GM18502 (cell line): ENCODE measurements around the gene COA1.

Experiments
- ATAC-seq: cut with Tn5 transposase; IDR thresholded peaks from one replicate; pipeline ENCODE4 v1.9.1; 2021; ENCODE audit warnings: mild to moderate bottlenecking; ENCODE audit not compliant: unreplicated experiment, poor library complexity

COA1 gene

GRCh38 chr7:43658718-43659548, 70.4 kb downstream of the COA1 start:
- ATAC-seq: peak; percentile 83

- ATAC-seq: no peak
These were observed 72.3 kb downstream of the COA1 start for GRCh38 chr7:43656997-43657396.

GRCh38 chr7:43655584-43655983, 73.7 kb downstream of the COA1 start:
- ATAC-seq: no peak

GRCh38 chr7:43653891-43654504, 75.3 kb downstream of the COA1 start:
- no peak for ATAC-seq

GRCh38 chr7:43653466-43653865, 75.9 kb downstream of the COA1 start:
- ATAC-seq: no peak

GRCh38 chr7:43652364-43652763, 77.0 kb downstream of the COA1 start:
- ATAC-seq: no peak

GRCh38 chr7:43650457-43651052, 78.8 kb downstream of the COA1 start:
- ATAC-seq: no peak

GRCh38 chr7:43649755-43650274, 79.5 kb downstream of the COA1 start:
- ATAC-seq: peak; percentile 69

GRCh38 chr7:43648473-43649406, 80.6 kb downstream of the COA1 start:
- peak; percentile 63 for ATAC-seq

GRCh38 chr7:43647673-43648472, 81.5 kb downstream of the COA1 start:
- ATAC-seq: peak; percentile 25

GRCh38 chr7:43647339-43647672, 82.0 kb downstream of the COA1 start:
- ATAC-seq: no peak

GRCh38 chr7:43646603-43647338, 82.6 kb downstream of the COA1 start:
- ATAC-seq: no peak

- ATAC-seq: no peak
These were observed 83.6 kb downstream of the COA1 start for GRCh38 chr7:43645699-43646226.

GRCh38 chr7:43643846-43644245, 85.5 kb downstream of the COA1 start:
- no peak for ATAC-seq

- ATAC-seq: no peak
These were observed 86.3 kb downstream of the COA1 start for GRCh38 chr7:43642897-43643630.

GRCh38 chr7:43640679-43641078, 88.6 kb downstream of the COA1 start:
- no peak for ATAC-seq

- no peak for ATAC-seq
These were observed 89.3 kb downstream of the COA1 start for GRCh38 chr7:43639858-43640491.
